GM19468 (cell line): ENCODE measurements around the gene RSRC1.
"Not testable (repeated sequence)": the region's sequence is repeated elsewhere in the genome, so short reads cannot be mapped to it uniquely, and the experiment has no call there.

ENCODE experiments used
- ATAC-seq: cut with Tn5 transposase; IDR thresholded peaks from one replicate; pipeline ENCODE4 v1.9.1; 2021; ENCODE audit warnings: mild to moderate bottlenecking, moderate library complexity, moderate number of reproducible peaks; ENCODE audit not compliant: unreplicated experiment; ENCODE audit errors: extremely low read depth

Gene RSRC1

DNA sequence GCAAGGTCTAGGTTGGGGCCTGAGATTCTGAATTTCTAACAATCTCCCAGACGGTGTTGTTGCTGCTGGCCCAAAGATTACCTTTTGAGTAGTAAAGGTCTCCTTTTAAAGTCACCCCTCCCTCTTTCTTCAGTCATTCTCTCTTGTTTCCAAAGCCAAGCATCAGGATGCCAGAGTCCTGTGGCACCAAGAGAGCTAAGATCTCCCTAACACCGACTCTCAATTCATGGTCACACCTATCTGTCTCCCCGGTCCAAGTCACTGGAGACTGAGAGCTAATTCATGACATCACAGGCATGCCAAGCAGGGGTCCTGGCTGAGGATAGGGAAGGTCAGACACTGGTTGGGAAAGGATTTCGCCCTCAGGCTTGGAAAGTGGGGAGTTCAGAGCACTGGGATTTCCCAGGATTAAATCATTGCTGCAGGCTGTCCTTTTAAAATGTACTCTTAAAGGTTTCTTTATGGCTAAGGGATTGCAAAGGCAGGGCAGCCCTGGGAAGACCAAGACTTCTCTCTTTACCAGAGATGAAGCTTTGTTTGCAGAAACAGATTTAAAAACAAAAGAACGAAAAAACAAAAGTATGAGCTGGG, 11.0 kb upstream of the RSRC1 start:
- no peak for ATAC-seq

DNA sequence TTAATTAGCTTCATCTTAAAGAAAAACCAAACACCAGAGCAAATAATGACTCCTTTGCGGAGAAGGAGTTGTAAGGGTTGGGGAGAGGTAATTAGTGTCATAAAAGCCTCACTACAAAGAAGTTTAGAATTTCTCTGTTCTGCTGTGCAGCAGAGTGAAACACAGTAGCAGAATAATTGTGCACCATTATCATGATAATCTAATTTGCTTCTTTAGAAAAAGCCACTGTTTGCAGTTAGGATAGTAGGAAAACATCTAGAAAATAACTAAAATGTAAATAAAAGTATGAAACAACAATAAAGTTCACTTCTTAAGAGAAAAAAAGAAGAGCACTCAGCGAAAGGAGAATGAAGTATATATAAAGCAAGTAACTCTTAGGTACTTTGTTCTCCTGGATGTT, 9.2 kb upstream of the RSRC1 start:
- ATAC-seq = no peak

DNA sequence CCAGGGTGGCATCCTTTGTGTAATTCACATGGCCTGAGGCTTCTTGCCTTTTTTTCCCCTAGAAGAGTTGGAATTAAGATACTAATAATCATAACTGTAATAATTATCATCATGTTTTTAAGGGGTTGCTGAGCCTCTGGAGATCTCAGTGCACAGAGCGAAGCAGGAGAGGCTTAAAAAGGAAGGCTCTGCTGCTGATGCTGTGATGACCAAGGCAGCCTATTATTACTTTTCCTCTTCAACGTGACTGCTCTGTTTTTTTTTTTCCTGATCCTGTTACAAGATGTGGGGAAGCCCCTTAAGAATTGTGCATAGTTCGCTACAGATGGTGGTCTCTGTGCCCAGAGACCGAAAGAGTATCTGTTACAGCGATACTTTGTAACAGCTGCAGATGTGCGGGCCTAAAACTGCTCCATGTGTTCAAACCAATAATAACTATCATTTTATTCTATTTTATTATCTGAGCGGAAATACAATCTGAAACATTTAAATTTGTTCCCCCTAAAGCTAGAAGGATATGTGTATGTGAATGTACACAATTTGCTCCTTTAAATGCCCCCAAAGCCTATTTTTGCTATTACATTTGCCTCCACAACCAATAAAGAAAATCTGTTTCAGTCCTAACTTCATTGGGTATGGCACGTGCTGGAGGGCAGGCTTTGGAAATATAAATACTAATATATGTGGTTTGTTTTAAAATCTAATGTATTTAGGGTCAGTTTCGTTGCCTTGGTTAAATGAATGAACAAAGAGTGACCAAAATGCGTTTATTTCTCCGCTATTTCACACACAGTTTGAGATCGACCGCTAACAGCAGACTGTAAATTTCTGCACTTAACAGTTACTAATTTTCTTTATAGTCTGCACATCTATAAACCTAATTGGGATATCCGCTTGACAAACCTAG, 8.3 kb upstream of the RSRC1 start:
- no peak for ATAC-seq

DNA sequence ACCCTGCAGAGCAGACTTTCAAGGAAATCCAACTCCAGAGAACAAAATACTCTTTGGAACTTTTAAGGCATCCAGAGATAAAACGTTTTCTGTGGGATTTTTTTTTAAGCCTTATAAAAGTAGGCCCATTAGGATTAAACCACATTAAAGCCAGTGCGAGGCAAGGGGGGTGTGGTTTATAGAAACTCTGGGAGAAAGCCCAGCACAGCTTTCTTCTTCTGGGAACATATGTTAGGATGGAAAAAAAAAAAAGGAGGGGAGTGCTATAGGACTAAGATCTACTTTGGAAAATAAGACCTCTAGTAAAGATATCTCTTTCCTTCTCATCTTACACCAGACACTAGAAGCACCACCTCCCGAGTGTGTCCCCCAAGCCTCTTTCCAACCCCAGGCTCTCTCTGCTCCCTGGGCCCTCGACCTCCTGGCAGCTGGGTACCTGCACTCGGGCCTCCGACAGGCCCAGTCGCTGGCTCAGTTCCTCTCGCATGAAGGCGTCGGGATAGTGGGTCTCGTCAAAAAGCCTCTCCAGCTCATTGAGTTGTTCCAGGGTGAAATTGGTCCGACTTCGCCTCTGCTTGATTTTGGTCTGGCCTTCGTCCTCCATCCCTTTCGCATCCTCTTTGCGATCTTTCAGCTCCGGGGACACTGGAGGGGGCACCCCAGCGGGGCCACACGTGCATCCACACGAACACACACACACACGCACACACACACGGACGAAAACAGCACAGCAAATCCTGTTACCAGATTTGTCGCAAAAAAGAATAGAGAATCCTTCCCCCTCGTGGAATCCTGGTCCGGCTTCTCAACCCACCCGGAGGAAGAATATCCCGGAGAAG, 7.4 kb upstream of the RSRC1 start:
- no peak for ATAC-seq

DNA sequence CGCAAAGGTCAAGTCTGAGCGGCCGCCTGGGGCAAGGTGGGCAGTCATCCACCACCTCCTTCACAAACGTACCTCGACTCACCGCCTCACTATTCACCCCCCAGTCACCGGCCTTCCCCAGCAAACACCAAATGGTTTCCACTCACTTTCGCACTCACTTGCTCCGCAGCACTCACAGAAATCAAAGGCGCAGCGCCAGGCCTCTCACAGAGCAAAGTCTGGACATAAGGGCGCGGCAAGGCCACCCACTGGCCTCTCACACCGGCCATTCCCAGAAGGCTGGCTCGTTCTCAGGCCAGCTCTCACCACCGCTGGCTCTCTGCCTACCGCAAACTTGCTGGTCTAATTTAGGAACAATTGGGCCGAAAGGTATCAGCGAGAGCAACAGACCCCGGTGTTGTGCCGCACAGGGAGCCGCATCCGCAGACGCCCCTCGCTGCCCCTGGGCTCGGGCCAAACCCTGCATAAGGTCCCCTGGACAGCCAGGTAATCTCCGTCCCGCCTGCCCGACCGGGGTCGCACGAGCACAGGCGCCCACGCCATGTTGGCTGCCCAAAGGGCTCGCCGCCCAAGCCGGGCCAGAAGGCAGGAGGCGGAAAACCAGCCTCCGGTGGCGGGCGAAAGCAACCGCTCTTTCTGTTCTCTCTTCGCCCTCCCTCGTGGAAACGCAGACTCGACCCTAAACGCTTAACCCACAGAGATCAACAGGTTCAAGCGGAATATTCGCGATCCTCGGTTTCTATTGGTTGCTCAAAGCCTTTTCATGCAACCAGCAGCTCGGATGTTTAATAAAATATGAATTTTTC, 6.6 kb upstream of the RSRC1 start:
- ATAC-seq = no peak

DNA sequence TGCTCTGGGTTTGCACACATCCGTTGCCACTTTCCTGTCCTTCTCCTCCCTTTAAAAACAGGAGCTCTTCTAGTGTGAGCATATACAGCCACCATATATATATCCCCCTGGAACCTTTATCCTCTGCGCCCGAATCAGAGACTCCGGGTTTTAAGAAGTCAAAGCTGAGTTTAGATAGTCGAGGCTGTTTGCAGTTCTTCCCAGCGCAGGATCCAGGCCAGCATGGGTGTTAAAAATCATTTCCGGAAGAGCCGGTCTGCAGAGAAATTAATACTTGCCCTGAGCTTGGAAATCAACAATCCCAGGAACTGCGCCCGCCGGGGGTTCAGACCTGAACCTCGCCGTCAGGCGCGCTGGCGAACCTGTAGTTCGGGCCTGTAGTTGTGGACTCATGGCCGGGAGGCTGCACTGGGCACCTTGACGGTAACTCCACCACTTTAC, 6.0 kb upstream of the RSRC1 start:
- no peak for ATAC-seq

DNA sequence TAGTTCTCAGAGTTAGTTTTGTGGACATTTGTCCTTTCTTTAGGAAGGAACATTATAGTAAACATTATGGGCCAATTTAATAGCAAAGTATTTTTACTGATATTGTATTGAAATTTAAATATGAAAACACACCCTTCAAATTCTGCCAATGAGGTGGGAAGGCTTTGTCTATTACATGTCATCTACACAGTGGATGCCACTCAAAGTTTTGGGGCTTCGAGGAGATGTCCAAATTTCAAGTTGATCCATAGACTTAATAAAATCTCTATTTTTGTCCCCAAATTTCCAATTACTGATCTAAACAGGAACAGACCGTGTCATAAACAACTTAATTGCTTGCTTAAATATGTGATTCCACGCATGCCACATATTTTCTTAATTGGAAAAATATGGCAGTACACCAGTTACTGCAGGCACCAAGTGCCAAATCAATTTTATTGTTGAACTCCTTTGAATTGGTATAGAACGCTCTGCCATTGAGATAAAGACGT, 5.4 kb upstream of the RSRC1 start:
- ATAC-seq = no peak

DNA sequence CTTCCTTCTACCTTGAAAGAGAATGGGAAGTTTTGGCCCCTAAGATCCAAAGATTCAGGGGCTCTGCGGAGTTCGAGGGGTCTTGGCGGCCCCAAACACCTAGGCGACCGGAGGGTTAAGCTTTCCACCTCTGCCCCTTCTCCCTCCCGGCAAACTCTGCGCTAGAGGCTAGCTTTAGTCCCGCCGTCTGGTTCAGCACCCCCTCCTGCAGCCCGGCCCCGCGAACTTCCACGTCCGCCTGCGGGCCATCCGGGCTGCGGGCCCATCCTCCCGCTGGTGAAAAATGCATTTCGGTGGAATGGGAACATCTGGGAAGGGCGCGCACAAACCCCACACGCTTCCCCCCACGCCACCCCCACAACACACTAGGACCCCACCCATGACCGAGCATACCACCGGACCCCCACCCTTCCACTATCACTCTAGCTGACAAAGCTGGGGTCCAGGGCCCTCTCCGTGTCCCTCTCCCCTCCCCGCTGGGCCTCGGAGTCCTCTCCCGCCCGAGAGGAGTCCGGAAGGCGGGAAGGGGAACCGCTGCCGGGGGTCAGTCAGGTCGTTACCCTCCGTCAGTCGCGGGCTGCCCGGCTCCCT, 4.7 kb upstream of the RSRC1 start:
- ATAC-seq = no peak

DNA sequence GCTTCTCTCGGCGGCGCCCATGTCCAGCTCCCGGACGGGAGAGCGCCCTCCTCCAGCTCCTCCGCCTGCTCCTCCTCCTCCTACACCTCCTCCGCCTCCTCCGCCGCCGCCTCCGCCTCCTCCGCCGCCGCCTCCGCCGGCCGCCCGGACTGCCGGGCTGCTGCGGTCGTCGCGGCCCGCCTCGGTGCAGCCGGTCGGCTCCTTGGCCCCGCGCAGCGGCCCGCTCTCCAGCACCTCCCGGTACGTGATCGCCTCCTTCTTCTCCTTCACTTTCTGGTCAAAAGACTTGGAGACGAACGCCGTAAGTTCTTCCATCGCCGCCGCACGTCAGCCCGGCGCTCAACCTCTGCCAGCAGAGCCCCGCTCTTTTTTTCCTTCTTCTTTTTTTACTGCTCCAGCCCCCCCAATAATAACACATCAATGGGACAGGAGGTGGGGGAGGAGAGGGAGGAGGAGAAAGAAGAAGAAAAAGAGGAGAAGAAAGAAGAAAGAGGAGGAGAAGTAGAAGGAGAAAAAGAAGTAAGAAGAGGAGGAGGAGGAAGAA, 4.1 kb upstream of the RSRC1 start:
- no peak for ATAC-seq

DNA sequence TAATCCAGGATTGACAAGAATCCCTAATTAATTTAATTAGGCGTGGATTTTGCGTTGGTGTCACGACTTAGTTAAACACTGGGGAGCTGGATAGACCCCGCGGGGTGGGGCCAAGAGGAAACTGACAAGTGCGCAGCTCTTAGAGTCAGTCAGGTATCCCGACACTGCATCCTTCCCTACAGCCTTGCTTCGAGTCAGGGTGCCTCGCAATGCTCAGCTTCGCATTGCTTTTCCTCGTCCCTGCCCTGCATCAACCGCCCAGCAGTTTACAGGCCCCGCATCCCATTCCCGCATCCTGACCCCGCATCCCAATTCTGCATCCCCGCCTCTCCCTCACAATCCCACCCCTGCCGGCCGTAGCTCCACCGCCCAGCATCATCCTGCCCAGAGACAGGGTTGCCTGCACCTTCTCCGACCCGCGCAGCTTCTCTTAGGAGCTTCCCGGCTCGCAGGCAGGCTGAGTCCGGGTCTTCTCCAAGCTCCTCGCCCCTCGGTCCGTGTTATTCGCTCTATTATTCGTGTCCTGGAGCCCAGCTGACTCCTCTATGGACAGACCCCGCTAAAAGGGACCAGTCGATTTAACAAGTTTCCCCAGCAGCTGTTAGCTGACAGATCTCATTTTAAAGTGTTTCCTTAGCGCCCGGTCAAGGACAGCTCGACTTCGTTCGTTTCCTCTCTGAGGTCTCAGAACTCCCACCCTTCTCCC, 3.0 kb upstream of the RSRC1 start:
- no peak for ATAC-seq

DNA sequence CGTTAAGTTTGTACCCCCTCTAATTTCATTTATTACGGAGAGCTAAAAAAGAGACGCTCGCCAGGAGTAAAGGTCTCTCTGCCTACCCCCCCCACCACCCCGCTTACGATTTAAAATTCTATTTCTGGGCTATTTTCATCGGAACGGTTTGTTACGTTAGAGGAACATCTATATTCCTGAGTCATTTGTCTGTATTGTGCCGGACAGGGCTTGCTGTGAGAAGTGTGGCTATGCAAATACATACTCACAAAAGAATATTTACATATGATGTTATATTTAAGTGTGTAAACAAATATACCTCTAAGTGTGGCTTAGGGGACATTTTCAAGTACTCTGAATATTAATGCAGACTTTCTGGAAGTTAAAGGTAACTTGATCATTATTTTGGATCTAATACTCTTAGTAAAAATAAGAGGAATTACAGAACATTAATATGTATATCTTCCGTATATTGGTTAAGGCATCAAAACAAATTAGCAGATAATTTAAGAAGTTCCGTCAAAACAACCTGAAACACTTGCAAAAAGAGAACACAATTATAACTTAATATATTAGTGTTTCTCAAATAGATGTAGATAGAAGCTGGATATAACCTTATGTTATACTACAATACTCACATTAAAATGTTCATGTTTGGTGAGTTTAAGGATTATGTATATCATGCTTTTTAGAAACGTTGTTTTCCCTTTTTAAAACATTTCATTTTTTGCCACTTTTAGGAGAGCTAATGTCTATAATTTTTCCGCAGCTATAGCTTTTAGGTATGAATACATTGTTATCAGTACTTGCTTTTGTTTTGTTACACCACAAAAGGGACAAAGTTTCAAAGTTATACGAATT, 2.1 kb upstream of the RSRC1 start:
- no peak for ATAC-seq

DNA sequence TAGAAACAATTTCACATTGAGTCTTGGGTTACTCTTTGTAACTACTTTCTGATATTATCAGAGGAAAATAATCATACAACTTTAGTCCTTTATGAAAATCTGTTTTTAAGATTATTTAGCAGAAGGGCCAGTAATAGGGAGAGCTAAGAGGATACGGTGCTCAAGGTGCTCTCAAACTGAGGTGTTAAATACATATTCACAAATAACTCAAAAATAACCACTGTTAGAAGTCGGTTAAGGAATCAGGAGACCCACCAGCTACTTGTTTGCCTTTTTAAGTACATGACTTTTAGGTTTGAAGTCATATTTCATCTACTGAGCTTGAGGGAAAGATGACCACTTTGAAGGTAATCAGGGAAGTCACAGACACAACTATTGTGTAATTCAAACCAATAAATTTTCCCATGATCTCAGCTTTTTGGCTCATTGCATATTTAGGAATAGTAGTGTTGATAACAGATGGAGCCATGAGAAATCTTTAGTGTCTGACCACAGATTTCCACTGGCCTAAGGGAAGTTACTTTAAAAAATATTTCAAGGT, 1.4 kb upstream of the RSRC1 start:
- ATAC-seq = no peak

DNA sequence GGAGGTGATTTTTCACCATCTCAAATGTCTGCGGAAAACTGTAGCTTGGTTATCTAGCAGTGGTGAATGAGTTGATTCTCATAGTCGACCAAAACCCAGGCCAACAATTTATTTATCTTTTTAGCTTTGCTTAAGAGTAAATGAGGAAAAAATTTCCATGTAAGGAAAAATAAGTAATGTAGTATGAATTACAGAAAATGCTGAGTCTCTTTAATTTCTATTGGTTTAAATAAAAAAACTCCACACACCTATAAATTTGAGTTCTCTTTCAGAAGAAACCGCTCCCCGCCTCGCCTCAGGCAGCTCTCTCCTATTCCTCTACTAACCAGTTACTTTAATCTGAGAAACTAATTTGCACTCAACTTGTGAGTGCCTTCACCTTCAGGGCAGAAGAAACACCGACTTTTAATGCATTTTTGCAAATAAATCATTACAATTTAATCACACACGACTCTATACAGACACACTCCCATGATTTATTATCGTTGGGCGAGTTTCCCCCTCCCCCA, 540 bp upstream of the RSRC1 start:
- no peak for ATAC-seq

DNA sequence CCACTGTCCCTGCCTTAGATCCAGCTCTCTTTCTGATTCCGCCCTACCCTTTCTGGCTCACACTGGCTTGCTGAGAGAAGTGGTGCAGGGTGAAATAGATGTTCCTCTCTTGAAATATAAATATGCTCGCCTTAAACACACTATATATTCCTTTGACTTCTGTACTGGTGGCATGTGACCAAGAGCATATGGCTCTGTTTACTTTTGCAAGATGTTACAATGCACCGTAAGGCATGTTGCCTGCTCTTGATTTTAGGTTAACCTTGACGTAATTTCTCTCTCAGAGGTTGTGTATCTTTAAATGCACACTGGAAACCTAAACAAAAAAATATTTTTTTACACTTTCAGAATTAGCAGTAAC, 749 bp downstream of the RSRC1 start:
- no peak for ATAC-seq

DNA sequence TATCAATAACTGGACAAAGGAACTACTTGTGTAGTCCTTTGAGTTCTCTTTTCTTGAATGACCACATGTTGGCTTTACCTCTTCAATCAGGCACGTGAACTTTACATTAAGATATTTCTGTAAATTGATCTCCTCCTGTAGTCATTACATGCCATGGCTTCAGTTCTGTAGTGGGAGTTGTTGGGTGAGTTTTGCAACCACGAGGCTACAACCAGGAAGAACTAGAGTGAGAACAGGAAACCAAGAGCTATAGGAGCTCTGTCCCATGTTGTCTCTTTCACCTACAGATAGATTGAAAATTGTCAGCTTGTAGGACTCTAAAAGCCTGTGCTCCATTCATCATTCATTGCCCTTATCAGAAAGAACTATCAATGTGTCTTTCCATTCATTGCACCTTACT, 2.0 kb downstream of the RSRC1 start:
- ATAC-seq = no peak

DNA sequence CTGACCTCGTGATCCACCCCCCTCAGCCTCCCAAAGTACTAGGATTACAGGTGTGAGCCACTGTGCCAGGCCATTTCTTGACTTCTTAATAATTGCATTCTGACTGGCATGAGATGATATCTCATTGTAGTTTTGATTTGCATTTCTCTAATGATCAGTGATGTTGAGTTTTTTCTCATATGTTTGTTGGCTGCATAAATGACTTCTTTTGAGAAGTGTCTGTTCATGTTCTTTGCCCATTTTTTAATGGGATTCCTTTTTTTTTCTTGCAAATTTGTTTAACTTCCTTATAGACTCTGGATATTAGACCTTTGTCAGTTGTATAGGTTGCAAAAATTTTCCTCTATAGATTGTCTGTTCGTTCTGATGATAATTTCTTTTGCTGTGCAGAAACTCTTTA, 3.7 kb downstream of the RSRC1 start:
- not testable (repeated sequence) for ATAC-seq

DNA sequence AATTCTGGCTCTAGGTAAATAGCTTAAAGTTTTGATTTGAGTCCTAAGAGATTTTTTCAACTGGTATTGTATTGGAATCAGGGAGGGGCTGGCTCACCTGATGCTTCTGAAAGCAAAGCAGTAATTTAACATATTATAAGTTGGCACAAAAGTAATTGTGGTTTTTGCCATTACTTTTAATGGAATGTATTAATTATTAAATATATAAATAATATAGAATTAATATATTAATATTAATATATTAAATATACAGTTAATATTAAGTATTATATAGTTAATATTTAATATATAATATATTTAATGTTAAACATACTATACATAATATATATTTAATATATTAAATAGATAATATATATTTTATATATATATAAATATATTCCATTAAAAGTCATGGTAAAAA, 10.4 kb downstream of the RSRC1 start:
- ATAC-seq = no peak
